ENCODE data around the gene COPZ1.

COPZ1 gene

DNA sequence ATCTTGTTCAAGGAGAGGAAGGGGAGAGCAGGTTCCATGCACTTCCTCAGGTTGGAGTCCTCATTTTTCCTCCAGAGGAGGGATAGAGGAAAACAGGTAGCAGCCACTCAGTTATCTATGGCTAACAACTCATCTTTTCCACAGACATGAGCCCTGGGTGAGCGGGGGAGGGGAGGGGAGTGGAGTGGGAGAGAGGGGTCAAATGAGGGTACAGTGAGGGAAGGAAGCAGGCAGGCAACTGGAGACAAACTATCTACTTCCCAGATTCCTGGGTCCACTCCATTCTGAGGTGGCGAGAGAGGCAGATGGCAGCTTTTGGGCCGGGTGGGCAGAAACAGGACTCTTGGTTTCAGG, 62.2 kb downstream of the COPZ1 start:
- no peak overlapping the region for H3K4me3 ChIP-seq (ENCODE audit: low read depth, low read length)
- TF ChIP-seq, protein P1, sequence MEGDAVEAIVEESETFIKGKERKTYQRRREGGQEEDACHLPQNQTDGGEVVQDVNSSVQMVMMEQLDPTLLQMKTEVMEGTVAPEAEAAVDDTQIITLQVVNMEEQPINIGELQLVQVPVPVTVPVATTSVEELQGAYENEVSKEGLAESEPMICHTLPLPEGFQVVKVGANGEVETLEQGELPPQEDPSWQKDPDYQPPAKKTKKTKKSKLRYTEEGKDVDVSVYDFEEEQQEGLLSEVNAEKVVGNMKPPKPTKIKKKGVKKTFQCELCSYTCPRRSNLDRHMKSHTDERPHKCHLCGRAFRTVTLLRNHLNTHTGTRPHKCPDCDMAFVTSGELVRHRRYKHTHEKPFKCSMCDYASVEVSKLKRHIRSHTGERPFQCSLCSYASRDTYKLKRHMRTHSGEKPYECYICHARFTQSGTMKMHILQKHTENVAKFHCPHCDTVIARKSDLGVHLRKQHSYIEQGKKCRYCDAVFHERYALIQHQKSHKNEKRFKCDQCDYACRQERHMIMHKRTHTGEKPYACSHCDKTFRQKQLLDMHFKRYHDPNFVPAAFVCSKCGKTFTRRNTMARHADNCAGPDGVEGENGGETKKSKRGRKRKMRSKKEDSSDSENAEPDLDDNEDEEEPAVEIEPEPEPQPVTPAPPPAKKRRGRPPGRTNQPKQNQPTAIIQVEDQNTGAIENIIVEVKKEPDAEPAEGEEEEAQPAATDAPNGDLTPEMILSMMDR (IDR thresholded peaks at IDR 0.05; ENCODE audit: low read depth, low read length): no peak

DNA sequence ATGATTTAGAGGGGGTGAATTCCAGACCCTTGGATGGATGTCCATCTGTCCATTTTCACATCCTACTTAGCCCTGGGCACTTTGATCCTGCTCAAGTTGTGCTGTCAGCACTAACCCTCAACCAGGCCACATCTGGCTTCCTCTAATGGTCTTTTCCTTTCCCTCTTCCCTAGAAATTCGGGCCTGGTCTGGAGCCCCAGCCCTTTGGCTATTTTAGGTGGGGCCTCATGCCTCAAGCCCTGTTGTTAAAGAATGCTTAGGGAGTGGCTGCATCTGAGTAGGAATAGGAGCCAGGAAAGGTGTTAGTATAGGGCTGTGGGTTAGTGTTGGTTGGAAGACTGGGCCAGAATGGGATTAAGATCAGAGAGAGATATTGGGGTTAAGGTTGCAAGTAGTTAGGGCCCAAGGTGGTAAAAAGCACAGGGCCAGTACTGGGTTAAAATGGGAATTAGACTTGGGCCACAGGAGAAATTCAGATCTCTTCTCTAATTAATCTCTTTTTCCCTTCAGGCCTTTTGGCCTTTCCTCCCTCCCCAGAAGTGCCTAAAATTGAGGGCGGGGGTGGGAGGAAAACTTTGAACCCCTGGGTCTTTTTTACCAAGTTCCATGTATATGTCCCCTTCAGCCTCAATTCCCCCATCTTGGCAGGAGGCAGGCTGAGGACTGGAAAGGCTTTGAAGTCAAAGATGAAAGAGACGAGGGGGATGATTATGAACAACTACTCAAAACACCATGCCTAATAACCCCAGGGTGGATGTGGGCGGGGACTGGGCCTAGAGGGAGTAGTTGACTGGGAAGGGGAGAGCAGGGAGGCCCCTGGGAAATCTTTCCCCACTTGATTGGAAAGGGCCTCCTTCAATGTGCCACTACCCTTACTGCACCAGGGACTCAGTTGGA, 63.6 kb downstream of the COPZ1 start:
- no peak overlapping the region for H3K4me3 ChIP-seq (ENCODE audit: low read depth, low read length)
- TF ChIP-seq, protein P1 (IDR thresholded peaks at IDR 0.05; ENCODE audit: low read depth, low read length): no peak

DNA sequence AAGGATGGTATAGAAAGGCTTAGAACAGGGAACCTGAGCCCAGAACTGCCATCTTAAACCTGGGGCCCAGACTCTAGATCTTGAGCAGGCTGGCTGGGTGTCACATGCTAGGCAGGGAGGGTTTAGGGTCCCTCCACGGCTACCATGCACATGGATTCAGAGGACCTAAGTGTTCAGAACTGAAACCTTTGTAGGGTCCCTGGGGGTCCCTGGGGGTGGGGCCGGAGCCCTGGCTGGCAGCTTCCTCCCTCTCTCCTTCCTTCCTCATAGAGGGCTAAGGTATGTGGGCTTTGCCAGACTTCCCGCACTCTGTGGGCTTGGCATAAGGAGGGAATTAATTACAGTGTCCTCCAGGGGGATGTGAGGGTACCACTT, 64.2 kb downstream of the COPZ1 start:
- H3K4me3 ChIP-seq (ENCODE audit: low read depth, low read length): no peak overlapping the region
- TF ChIP-seq, protein P1 (IDR thresholded peaks at IDR 0.05; ENCODE audit: low read depth, low read length): no peak

DNA sequence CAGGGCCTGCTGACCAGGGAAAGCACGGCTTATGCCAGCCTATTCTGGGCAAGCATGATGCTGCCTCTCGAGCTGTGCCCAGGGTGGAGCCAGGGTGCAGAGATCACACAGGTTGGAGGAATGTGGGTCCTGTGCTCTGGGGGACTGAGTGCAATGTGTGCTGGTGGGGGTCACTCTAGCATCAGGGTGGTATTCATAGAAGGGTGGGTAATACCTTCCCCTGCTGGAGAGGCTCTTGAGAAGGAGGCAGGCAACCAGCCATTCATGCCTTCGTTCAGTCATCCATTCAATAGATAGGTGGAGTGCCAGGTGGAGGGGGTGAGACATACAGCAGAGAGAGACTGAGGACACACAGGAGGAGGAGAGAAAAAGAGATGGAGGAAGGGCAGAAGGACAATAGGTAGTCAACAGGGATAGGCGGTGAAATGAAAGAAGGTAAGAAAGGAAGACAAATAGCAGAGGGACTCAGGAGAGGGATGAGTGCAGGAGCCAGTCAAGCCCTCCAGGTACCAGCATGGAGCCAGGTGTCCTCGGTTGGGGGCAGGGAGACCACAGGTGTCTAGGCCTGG, 64.8 kb downstream of the COPZ1 start:
- TF ChIP-seq, protein P1 (IDR thresholded peaks at IDR 0.05; ENCODE audit: low read depth, low read length): no peak
- no peak overlapping the region for H3K4me3 ChIP-seq (ENCODE audit: low read depth, low read length)

DNA sequence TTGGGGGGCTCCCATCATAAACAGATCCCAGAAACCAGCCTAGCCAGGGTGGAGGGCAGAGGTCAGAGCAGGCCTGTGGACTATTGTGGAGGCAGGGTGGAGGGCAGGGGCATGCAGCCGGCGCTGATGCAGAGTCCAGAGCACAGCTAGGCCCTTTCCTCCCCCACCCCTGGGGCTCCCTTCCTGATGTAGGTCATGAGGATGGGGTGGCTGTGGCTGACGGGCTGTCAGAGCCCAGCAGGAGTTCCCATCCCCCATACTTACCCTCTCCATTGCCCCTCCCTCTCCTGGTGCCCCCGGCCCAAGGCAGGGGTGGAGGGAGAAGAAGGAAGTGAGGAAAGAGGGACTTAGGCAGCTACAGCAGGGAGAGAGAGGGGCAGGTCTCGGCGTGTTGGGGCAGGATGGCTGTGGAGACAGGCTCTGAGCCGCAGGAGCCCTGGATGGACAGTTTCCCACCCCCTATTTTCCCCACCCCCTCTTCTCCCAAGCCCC, 65.3 kb downstream of the COPZ1 start:
- TF ChIP-seq, protein P1 (IDR thresholded peaks at IDR 0.05; ENCODE audit: low read depth, low read length): no peak
- H3K4me3 ChIP-seq (ENCODE audit: low read depth, low read length): no peak overlapping the region

DNA sequence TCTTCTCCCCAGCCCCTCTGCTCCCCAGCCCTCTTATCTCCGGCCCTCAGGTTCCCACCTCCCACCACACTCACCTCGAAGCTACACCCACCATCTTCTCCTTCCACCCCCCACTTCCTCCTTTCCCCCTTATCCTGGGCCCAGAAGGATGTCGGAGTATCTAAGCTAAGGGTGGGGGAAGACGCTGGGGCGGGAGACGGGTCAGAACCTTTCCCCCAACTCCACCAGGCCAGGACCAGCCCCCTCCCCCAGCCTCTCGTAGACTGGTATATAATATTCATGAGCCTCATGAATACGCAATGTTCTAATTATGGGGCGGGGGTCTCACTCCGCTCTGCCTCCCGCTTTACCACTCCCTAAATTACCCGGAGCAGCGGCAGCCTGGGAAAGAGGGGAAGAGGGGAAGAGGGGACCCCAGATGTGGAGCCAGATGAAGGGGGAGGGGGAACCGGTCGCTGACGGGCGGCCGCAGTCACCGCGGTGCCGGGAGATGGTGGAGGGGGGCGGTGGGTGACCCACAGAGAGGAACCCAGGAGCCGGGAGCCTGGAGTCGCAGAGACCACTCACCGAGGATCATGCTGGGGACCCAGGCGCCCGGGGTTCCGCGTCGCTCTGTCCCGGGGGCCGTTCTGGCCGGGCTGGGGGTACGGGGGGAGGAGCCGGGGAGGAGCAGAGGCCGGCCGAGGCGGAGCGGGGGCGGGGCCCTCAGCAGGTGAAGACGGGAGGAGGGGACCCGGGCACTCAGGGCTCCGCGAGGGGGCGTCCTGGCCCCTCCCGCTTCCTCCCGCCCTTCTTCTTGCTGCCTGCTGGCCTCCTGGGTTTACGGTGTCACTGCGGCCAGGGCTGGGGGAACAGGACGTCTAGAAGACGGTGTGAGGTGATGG, 66.0 kb downstream of the COPZ1 start:
- TF ChIP-seq, protein P1 (IDR thresholded peaks at IDR 0.05; ENCODE audit: low read depth, low read length): no peak
- no peak overlapping the region for H3K4me3 ChIP-seq (ENCODE audit: low read depth, low read length)
